HG03095 (cell line): ENCODE measurements around the gene HNRNPC.
"Not testable (repeated sequence)": the region's sequence is repeated elsewhere in the genome, so short reads cannot be mapped to it uniquely, and the experiment has no call there.

ENCODE experiments used
- ATAC-seq: cut with Tn5 transposase; IDR thresholded peaks from one replicate; pipeline ENCODE4 v1.9.1; 2021; ENCODE audit warnings: moderate library complexity; ENCODE audit not compliant: unreplicated experiment

The HNRNPC gene

DNA sequence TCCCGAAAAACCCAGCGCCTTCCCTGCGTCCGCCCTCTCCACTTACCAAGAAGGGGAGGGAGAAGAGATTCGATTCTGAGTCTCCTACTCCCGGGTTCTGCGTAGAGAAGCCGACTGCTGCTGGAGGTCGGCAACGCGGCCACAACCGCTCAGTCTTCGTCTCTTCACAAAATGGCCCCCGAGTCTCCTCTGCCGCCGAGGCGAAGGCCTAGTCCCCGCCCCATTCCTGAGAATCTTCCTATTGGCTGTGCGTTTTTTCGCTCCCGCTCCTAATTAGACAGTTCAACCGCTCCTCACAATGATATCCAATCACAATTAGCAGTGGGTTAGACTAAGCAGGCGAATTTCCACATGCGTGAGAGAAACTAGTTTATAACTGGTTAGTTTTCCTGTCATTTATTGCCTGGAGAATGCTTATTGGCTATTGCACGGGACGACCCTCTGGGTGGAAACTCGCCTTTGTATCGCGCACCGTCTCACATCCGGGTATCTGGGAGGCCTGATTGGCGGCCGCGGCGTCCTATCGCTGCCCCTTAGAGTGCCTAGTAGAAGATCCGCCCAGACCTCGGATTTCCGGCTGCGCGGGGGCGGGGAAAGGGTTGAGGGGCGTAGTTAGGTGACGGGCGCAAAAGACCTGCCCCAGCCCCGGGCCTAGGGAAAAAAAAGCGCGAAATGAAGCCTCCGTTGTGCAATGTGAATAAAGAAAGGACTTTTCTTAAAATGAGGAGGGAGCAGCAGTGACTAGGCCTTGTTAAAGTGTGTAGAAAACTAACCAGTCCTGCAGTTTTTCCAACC, at the start of gene HNRNPC:
TSS of gene HNRNPC (minus strand) at position 191 of the 795 bp plus-strand sequence. CDS start 35,249 bp downstream, outside the sequence.
- peak; percentile 91 for ATAC-seq

DNA sequence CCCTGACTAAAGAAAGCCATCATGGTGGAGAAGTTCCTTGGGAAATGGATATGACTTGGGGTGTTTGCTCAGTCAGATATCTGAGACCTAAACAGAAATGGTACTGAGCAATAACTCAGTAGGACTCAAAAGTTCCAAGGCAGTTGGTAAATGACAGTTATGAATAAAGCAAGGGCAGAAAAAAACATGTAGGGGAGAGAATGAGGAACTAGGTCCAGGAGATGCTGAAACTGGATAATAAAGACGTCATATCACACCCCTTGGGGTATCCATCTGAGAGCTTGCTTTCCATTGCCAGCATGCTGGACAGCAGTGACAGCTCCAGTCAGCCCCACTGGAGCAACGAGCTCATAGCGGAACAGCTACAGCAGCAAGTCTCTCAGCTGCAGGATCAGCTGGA, 48.2 kb upstream of the HNRNPC start:
- ATAC-seq: no peak

DNA sequence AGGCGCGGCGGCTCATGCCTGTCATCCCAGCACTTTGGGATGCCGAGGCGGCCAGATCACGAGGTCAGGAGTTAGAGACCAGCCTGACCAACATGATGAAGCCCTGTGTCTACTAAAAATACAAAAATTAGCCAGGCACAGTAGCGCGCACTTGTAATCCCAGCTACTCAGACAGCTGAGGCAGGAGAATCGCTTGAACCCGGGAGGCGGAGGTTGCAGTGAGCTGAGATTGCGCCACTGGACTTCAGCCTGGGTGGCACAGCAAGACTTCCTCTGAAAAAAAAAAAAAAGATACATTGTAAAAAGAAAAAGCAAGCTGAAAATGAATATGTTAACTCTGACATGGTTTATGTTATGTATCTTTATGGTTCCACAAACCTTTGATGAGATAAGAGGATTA, 44.3 kb upstream of the HNRNPC start:
- no peak for ATAC-seq

DNA sequence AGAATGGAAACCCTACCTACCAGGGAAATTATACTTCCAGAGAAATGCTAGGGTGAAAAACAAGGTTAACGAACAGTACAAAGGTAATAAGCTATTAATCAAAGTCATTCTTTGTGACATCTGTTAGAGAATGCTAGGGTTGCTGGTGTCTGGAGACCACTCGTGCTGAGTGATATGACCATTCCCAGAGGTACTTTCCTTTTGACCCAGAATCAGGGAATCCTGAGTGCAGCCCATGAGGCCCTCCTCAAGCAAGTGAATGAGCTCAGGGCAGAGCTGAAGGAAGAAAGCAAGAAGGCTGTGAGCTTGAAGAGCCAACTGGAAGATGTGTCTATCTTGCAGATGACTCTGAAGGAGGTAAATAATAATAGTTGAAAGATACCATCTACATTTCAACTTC, 42.4 kb upstream of the HNRNPC start:
- ATAC-seq: no peak

DNA sequence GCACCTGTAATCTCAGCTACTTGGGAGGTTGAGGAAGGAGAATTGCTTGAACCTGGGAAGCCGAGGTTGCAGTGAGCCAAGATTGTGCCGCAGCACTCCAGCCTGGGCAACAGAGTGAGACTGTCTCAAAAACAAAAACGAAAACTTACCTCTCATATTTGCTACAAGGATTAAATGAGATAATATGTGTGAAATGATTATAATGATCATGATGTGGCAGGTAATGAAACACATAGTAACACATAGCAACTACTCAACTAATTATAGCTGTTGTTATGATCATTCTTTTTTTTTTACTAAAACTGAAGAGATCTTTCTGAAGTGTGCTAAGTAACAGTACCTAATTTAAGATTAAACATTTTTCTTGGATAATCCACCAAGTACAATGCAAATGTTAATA, 40.7 kb upstream of the HNRNPC start:
- ATAC-seq: no peak

DNA sequence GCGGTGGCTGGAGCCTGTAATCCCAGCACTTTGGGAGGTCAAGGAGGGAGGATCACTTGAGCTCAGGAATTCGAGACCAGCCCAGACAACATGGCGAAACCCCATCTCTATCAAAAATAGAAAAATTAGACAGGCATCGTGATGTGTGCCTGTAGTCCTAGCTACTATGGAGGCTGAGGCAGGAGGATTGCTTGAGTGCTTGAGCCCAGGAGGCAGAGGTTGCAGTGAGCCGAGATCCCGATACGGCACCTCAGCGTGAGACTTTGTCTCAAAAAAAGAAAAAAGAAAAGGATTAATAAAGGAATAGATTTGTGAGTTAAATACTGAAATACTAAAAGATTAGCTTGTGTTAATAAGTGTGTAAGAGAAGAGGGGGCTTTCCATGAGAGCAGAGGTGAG, 40.0 kb upstream of the HNRNPC start:
- ATAC-seq: no peak

DNA sequence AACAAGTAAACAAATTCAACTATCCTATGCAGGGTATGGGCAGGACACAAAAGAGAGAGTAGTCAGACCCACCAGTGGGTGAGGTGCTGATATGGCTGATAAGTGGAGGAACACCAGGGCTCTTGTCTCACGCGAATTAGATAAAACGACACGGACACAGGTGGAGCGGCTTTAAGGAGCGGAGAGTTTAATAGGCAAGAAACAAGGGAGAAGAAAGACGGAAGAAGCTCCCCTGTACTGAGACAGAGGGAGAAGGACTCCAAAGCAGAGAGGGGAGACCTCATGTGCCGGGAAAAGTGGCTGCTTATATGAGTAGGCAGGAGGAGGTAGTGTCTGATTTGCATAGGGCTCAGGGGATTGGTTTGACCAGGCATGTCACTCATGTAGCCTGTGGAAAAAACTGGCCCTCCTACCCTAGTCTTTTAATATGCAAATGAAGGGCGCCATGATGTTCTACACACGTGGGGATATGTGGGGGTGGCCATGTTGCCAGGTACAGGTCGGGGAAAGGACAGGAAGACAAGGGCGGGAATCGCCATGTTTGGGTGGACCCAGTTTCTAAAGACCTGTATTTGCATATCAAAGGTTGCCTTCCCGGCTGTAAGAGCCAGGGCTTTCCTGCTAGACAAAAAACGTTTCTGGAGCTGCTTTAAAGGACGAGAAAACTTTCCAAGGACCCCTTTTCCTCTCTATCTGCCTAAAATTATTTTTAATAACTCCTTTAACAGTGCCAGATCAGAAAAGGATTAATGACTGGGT, 39.4 kb upstream of the HNRNPC start:
- peak; percentile 79 for ATAC-seq

DNA sequence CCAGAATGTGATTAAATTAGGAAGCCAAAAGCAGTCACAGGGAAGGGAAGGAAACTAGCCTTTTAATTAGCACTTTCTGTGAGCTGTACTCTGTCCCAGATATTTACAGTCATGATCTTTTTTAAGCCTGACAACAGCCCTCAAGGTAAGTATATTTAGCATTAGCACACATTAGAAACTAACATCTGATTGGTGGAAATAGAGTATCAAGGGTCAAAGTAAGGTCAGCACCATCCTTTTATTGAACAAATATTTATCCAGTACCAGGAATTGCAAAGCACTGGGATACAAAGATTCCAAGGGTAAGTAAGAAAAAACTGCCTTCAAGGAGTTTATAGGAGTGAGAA, 38.9 kb upstream of the HNRNPC start:
- no peak for ATAC-seq

DNA sequence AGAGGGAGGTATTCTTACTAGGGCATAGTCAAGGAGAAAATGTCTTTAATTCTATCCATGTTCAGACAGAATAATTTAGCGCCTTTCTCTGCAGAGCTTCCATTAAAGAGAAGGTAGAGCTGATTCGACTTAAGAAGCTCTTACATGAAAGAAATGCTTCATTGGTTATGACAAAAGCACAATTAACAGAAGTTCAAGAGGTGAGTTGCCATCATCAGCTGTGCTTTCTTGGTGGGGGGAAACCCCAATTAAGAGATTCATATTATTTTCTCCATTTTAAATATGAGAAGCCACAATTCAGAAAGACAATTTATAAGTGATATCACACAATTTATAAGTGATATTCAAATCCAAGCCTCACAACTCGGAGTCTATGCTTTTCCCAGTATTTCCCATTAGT, 38.4 kb upstream of the HNRNPC start:
- no peak for ATAC-seq

DNA sequence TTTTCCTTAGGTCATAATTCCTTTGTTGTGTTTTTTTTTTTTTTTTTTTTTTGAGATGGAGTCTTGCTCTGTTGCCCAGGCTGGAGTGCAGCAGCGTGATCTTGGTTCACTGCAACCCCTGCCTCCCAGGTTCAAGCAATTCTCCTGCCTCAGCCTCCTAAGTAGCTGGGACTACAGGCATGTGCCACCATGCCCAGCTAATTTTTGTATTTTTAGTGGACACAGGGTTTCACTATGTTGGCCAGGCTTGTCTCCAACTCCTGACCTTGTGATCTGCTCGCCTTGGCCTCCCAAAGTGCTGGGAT, 33.5 kb upstream of the HNRNPC start:
- not testable (repeated sequence) for ATAC-seq

DNA sequence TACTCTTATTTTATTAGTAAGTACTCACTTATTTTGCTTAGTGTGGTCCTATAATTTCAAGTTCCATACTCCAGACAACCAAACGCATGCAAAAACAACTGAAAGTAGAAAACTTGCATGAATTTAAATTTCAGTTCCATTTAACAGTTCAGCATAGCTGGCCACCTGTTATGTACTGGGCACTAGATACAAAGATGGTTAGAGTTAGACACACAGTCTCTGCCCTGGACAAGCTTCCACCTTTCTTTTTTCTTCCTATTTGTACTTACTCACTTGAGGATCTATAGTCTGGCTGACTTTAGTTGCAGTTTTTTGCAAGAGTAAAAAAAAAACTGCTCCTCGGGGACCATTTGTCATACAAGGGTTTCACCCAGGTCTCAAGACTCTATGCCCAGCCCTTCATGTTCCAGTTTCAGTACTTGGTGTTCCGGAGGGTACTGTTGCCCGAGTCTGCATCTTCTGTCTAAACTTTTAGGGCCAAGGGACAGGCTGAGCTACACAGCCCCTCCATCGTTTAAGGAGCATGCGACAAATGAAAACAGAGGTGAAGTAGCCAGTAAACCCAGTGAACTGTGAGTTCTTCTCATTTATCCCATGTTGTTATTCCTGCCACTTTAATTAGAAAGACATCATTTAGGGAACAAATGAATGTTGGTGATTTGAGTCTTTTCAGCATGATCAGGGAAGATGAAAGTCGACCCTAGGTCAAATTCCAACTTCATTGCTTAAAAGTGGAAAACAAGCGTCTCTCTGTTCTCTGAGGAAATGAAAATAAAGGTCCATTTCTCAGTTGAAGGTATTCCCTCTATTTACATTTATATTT, 33.0 kb upstream of the HNRNPC start:
- no peak for ATAC-seq

DNA sequence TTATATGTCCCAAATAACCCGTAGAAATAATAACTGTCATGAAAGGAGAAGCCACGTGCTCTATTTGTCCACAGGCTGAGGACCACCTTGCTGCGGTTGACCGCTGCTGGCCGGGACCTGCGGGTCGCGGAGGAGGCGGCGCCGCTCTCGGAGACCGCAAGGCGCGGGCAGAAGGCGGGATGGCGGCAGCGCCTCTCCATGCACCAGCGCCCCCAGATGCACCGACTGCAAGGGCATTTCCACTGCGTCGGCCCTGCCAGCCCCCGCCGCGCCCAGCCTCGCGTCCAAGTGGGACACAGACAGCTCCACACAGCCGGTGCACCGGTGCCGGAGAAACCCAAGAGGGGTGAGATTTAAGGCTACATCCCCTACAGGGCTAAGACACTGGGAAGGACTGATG, 31.6 kb upstream of the HNRNPC start:
- ATAC-seq: no peak

DNA sequence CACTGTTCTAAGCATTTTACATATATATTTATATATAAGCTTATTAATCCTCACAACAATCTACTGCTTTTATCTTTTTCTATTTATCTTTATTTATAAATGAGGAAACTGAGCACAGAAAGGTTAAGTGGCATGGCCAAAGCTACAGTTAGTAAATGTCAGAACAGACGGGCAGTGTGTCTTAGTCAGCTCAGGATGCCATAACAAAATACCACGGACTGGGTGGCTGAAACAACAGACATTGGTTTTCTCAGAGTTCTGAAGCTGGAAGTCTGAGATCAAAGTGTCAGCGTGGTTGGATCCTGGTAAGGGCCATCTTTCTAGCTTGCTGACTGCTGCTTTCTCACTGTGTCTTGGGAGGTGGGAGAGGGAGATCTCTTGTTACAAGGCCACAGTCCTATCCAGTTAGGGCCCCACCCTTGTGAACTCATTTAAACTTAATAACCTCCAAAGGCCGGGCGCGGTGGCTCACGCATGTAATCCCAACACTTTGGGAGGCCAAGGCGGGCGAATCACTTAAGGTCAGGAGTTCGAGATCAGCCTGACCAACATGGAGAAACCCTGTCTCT, 30.4 kb upstream of the HNRNPC start:
- no peak for ATAC-seq

DNA sequence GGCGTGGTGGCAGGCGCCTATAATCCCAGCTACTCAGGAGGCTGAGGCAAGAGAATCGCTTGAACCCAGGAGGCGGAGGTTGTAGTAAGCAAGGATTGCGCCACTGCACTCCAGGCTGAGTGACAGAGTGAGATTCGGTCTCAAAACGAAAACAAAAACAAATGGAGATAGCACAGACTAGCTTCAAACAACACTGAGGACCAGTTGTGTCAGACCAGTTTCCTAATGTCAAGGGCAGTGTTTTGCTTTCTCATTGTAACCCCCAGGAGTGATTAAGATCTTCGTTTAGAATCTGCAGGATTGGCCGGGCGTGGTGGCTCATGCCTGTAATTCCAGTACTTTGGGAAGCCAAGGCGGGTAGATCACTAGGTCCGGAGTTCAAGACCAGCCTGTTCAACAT, 29.1 kb upstream of the HNRNPC start:
- no peak for ATAC-seq

DNA sequence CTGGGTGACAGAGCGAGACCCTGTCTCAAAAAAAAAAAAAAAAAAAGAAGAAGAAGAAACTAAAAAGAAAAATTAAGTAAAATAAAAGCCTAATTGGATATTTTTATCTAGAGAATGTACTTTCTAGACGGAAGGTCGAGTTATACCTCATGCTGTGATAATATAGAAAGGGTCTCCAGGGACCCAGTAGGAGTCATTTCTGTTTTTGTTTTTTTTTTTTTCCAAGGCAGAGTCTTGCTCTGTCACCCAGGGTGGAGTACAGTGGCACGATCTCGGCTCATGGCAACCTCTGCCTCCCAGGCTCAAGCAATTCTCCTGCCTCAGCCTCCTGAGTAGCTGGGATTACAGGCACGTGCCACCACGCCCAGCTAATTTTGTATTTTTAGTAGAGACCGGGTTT, 24.8 kb upstream of the HNRNPC start:
- ATAC-seq: not testable (repeated sequence)

DNA sequence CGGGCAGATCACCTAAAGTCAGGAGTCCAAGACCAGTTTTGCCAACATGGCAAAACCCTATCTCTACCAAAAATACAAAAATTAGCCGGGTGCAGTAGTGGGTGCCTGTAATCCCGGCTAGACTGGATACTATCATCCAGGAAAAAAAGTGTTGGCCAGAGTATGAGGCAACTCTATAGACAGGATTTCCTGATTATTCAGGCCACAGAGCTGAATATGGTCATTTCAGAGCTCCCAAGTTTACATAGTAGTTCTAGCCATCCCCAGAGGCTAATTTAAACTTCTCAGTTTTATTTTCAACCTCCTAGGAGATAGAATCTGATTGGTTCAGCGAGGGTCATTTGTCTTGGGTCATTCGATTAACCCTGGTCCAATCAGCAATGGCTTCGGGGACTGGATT, 17.9 kb upstream of the HNRNPC start:
- ATAC-seq: no peak

DNA sequence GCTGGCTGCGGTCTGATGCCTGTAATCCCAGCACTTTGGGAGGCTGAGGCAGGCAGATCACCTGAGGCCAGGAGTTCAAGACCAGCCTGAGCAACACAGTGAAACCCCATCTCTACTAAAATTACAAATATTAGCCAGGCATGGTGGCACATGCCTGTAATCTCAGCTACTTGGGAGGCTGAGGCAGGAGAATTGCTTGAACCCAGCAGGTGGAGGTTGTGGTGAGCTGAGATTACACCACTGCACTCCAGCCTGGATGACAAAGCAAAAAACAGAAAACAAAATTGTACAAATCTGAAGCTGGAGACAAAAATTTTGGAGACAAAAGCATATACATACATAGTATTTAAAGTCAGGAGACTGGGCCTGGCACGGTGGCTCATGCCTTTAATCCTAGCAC, 17.3 kb upstream of the HNRNPC start:
- ATAC-seq: not testable (repeated sequence)

DNA sequence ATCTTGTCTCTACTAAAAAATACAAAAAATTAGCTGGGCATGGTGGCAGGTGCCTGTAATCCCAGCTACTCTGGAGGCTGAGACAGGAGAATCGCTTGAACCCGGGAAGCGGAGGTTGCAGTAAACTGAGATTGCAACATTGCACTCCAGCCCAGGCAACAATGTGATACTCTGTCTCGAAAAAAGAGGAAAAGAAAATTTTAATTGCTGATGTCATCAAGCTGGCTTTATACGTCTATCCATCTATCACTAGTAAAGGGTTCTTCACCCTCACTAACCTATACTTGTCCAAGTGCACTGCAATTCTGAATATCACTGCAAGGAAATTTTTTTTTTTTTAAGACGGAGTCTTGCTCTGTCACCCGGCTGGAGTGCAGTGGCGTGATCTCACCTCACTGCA, 12.7 kb upstream of the HNRNPC start:
- ATAC-seq: not testable (repeated sequence)

DNA sequence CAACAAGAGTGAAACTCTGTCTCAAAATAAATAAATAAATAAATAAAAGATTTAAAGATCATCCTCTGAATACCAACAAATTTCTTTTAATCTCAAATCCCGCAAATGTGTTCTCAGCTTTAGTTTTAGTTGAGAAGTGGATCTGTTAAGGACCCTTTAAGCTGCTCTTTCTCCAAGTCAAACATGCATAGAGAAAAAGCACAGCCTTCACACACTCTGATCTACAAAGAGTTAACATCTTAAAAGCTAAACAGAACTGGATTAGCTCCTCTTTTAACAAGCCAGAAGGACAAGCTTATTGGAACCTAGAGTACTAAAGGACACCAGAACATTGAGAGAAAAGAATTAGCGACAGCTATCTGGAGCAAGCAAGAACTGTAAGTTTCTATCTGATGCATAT, 10.5 kb upstream of the HNRNPC start, which contains the start of gene RPGRIP1:
TSS of gene RPGRIP1 (plus strand) at position 301 of the 400 bp plus-strand sequence. CDS start 7,894 bp downstream, outside the sequence.
- ATAC-seq: no peak

DNA sequence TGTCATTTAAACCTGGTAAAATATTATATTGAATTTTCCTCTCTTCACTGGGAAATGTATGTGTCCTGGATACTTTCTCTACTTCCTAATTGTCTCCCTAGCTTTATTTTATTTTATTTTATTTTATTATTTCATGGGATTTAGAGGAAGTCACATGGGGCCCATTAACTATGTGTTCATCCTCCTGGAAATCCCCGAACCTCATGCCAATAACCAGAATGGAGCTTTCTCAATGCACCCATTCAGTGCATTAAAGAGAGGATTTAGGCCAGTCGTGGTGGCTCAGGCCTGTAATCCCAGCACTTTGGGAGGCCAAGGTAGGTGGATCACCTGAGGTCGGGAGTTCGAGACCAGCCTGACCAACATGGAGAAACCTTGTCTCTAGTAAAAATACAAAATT, 9.4 kb upstream of the HNRNPC start:
- no peak for ATAC-seq

DNA sequence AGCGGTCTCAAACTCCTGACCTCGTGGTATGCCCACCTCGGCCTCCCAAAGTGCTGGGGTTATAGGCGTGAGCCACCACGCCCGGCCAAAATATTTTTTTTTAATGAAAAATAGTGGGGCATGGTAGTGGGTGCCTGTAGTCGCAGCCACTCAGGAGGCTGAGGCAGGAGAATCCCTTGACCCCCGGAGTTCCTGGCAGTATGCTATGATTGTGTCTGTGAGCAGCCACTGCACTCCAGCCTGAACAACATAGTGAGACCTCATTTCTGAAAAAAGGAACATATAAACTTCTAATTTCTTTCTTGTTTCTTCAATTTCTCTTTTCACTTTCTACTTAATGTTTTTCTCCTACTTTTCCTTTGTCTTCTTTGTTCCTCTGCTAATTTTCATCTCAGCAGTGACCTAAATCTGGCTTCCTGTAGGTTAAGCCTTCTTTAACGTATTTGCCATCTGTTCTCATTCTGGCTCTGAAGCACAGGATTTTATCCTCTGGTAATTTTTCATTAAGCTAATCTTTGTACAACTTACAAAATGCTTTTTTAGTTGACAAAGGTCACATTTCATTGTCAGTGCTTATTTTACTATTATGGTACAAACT, 6.1 kb upstream of the HNRNPC start:
- no peak for ATAC-seq
